ENCODE measurements around the gene SORBS1.

DNA sequence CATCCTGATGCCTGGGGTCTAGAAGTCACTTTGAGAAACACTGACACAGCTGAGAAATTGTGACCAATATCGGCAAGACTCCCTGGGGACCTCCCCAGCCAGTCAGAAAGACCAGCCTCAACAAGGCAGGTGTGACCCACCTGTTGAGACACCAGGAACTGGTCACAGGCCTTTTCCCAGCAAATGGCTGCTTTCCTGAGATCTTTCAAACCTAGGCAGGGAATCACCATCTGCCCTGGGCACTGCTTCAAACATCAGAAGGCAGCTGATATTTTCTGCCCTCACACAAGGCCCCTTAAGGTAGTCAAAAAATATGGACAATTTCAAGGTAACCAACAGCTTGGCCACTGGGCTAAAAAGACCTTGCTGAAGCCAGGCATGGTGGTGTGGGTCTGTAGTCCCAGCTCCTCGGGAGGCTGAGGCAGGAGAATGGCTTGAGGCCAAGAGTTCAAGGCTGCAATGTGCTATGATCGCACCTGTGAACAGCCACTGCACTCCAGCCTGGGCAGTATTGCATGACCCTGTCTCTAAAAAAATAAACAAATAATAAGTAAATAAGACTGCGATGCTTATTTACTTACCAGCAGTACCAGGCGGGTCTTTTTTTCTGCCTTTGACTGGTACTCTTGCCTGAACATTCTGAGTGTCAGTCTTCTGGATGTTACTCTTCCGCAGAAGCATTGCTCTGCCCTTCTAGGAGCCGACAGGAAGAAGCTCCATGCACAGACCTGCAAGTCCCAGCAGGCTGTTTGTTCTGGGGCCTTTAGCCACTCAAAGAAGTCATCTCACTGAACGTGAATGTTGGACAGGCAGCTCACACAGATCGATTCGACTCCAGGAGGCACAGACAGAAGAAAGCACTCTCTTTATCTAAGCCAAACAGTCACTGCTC lies 59.7 kb downstream of the SORBS1 start:
- TF ChIP-seq JUN (CRISPR knock-in tag; IDR thresholded peaks at IDR 0.05), result no peak
- TF ChIP-seq, protein P1, sequence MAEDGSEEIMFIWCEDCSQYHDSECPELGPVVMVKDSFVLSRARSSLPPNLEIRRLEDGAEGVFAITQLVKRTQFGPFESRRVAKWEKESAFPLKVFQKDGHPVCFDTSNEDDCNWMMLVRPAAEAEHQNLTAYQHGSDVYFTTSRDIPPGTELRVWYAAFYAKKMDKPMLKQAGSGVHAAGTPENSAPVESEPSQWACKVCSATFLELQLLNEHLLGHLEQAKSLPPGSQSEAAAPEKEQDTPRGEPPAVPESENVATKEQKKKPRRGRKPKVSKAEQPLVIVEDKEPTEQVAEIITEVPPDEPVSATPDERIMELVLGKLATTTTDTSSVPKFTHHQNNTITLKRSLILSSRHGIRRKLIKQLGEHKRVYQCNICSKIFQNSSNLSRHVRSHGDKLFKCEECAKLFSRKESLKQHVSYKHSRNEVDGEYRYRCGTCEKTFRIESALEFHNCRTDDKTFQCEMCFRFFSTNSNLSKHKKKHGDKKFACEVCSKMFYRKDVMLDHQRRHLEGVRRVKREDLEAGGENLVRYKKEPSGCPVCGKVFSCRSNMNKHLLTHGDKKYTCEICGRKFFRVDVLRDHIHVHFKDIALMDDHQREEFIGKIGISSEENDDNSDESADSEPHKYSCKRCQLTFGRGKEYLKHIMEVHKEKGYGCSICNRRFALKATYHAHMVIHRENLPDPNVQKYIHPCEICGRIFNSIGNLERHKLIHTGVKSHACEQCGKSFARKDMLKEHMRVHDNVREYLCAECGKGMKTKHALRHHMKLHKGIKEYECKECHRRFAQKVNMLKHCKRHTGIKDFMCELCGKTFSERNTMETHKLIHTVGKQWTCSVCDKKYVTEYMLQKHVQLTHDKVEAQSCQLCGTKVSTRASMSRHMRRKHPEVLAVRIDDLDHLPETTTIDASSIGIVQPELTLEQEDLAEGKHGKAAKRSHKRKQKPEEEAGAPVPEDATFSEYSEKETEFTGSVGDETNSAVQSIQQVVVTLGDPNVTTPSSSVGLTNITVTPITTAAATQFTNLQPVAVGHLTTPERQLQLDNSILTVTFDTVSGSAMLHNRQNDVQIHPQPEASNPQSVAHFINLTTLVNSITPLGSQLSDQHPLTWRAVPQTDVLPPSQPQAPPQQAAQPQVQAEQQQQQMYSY (CRISPR knock-in tag; IDR thresholded peaks at IDR 0.05), result no peak

Measured in WTC11 (cell line).